CD4-positive, alpha-beta T cell (primary cell): ENCODE results near the gene CLCN2. TPM values are rescaled to one million over a fixed set of nuclear protein-coding genes. Genes with fewer than 3 reads are reported as not detected.

Source experiments
- ATAC-seq: fragments of 200-7000 bp; cut with Tn5 transposase; one replicate; pipeline ENCODE4 v1.10.0; 2022; ENCODE audit warnings: mild to moderate bottlenecking; ENCODE audit not compliant: poor library complexity
- CTCF ChIA-PET: fragments of 350-600 bp; sonication (Branson Sonifier 250); formaldehyde crosslinking; loops from one replicate; lab custom pipeline; 2021; ENCODE audit warnings: antibody characterized with exemption, inconsistent platforms; lab: Charles Lee
- POLR2A ChIA-PET: fragments of 350-600 bp; sonication (Branson Sonifier 250); formaldehyde crosslinking; loops from one replicate; lab custom pipeline; 2021; ENCODE audit warnings: antibody characterized with exemption, inconsistent platforms; lab: Charles Lee
- DNase-seq, 14 experiments: peaks; one replicate each; pipeline ENCODE4 v3.0.0-alpha.2; 2013 to 2020; ENCODE audit warnings: mixed read lengths in 2 of 14
- H3K27ac ChIP-seq, 2 donors: one replicate each; pipeline versions ENCODE4 v1.5.1 to v1.7.0; 2013; ENCODE audit warnings: low read length in 2 of 2, low read depth in 1 of 2, mild to moderate bottlenecking in 1 of 2
- H3K27me3 ChIP-seq, 2 experiments: 1 replicate in 1 of 2; 2 replicates in 1 of 2; pipeline versions ENCODE4 v1.6.1 to v1.7.0; 2013; ENCODE audit warnings: low read length in 2 of 2, control low read depth in 1 of 2, mild to moderate bottlenecking in 1 of 2, moderate library complexity in 1 of 2; ENCODE audit not compliant: insufficient read depth in 2 of 2, control insufficient read depth in 1 of 2
- H3K36me3 ChIP-seq: one replicate; pipeline ENCODE4 v1.6.1; 2013; ENCODE audit warnings: low read length, control low read depth; ENCODE audit not compliant: insufficient read depth
- H3K4me1 ChIP-seq: one replicate; pipeline ENCODE4 v1.6.1; 2013; ENCODE audit warnings: low read length, control low read depth; ENCODE audit not compliant: insufficient read depth
- H3K4me3 ChIP-seq: one replicate; pipeline ENCODE4 v1.5.1; 2013; ENCODE audit warnings: mild to moderate bottlenecking, low read length, moderate library complexity
- H3K9me3 ChIP-seq, 2 experiments: 1 replicate in 1 of 2; 2 replicates in 1 of 2; pipeline versions ENCODE4 v1.6.1 to v1.7.0; 2013; ENCODE audit warnings: low read length in 2 of 2, mild to moderate bottlenecking in 2 of 2, control low read depth in 1 of 2, moderate library complexity in 1 of 2; ENCODE audit not compliant: control insufficient read depth in 1 of 2, insufficient read depth in 1 of 2
- H3K27ac Mint-ChIP-seq: one replicate; pipeline ENCODE4 v1.8.0; 2020; ENCODE audit warnings: mixed read lengths
- H3K27me3 Mint-ChIP-seq: one replicate; pipeline ENCODE4 v1.8.0; 2021; ENCODE audit warnings: mixed read lengths
- H3K36me3 Mint-ChIP-seq: one replicate; pipeline ENCODE4 v1.8.0; 2021; ENCODE audit warnings: low read depth, mixed read lengths
- H3K4me1 Mint-ChIP-seq: one replicate; pipeline ENCODE4 v1.8.0; 2021; ENCODE audit warnings: low read depth, mixed read lengths
- H3K4me3 Mint-ChIP-seq: one replicate; pipeline ENCODE4 v1.8.0; 2020; ENCODE audit warnings: mild to moderate bottlenecking, mixed read lengths
- H3K9me3 Mint-ChIP-seq: one replicate; pipeline ENCODE4 v1.8.0; 2020; ENCODE audit warnings: mixed read lengths
- intact Hi-C, 2 experiments: fragments of 100-400 bp; cut with DNase I in 1 of 2; cut with micrococcal nuclease in 1 of 2; formaldehyde crosslinking; loops; one replicate each; pipeline versions ENCODE4 v1.15.1 to v1.9.0; 2023 to 2025; cut with DNase I, micrococcal nuclease
- total RNA-seq, 174 experiments: library from RNA in 2 of 174; stranded (reverse) in 2 of 174; gene quantifications; one replicate each; pipeline ENCODE4 v1.2.3 and lab custom pipeline; 2021 to 2026
- TF ChIP-seq, protein P1 (sequence below): fragments of 200-600 bp; IDR thresholded peaks from one replicate; pipeline ENCODE4 v1.8.0; 2022; ENCODE audit warnings: antibody characterized with exemption, mild to moderate bottlenecking

Gene CLCN2
- total RNA-seq, 2 experiments from 2014 or later: 3.2 to 3.5 TPM

DNA sequence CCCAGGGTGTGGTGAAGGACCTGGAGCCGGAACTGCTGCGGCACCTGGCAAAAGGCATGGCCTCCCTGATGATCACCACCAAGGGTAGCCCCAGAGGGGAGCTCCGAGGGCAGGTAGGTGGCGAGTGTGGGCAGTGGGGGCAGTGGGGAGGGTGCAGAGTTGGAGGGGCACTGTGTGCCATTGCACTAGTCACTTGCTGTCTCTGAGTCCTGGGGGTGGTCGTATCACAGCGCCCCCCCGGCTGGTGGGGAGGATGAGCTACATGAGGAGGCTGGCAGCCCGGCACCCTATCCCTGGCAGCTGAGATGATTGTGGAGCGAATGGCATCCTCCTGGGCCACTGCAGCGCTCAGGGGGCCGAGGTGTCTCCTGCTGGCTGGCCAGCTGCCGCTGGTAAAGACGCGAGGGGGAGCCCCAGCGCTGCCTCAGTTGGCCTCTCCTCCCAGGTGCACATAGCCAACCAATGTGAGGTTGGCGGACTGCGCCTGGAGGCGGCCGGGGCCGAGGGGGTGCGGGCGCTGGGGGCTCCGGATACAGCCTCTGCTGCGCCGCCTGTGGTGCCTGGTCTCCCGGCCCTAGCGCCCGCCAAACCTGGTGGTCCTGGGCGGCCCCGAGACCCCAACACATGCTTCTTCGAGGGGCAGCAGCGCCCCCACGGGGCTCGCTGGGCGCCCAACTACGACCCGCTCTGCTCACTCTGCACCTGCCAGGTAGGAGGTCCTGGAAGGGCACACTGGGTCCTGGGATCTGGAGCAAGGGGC is 24.8 kb upstream of the CLCN2 start:
- ChIA-PET CTCF (no interaction called here), POLR2A (no interaction called here)
- no peaks in the 10 kb centered on the region for H3K9me3 Mint-ChIP-seq
- no peak overlapping the region for H3K27ac ChIP-seq
- intact Hi-C loops: no loop called here
- no peaks in the 10 kb centered on the region for H3K36me3 ChIP-seq
- H3K9me3 ChIP-seq: peaks cover 0 to 7% of the 10 kb centered on the region in 2 experiments
- H3K4me1 Mint-ChIP-seq: no peaks in the 10 kb centered on the region
- no peak overlapping the region for H3K27ac Mint-ChIP-seq
- peaks cover 30 to 31% of the 10 kb centered on the region in 2 experiments for H3K27me3 ChIP-seq
- no peak for DNase-seq
- H3K27me3 Mint-ChIP-seq: peaks cover 78% of the 10 kb centered on the region
- TF ChIP-seq, protein P1, sequence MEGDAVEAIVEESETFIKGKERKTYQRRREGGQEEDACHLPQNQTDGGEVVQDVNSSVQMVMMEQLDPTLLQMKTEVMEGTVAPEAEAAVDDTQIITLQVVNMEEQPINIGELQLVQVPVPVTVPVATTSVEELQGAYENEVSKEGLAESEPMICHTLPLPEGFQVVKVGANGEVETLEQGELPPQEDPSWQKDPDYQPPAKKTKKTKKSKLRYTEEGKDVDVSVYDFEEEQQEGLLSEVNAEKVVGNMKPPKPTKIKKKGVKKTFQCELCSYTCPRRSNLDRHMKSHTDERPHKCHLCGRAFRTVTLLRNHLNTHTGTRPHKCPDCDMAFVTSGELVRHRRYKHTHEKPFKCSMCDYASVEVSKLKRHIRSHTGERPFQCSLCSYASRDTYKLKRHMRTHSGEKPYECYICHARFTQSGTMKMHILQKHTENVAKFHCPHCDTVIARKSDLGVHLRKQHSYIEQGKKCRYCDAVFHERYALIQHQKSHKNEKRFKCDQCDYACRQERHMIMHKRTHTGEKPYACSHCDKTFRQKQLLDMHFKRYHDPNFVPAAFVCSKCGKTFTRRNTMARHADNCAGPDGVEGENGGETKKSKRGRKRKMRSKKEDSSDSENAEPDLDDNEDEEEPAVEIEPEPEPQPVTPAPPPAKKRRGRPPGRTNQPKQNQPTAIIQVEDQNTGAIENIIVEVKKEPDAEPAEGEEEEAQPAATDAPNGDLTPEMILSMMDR: no peak
- no peaks in the 10 kb centered on the region for H3K36me3 Mint-ChIP-seq
- no peak for ATAC-seq
- no peak overlapping the region for H3K4me3 ChIP-seq
- H3K4me1 ChIP-seq: peaks cover 7% of the 10 kb centered on the region
- no peak overlapping the region for H3K4me3 Mint-ChIP-seq

GRCh38 chr3:184384856-184385422 is 23.5 kb upstream of the CLCN2 start:
- no peak overlapping the region for H3K27ac Mint-ChIP-seq

GRCh38 chr3:184384342-184384741 is 22.9 kb upstream of the CLCN2 start:
- TF ChIP-seq, protein P1: no peak
- DNase-seq (no peak), ATAC-seq (no peak)
- H3K4me1 ChIP-seq: peaks cover 14% of the 10 kb centered on the region
- intact Hi-C loops: no loop called here
- Mint-ChIP-seq H3K4me3 (no peak overlapping the region), H3K27me3 (peaks cover 70% of the 10 kb centered on the region), H3K36me3 (no peaks in the 10 kb centered on the region), H3K27ac (no peak overlapping the region), H3K4me1 (peaks cover 5% of the 10 kb centered on the region), H3K9me3 (no peaks in the 10 kb centered on the region)
- H3K4me3 ChIP-seq: no peak overlapping the region
- POLR2A ChIA-PET: no interaction called here
- H3K36me3 ChIP-seq: no peaks in the 10 kb centered on the region
- peaks cover 0 to 8% of the 10 kb centered on the region in 2 experiments for H3K9me3 ChIP-seq
- peaks cover 37 to 39% of the 10 kb centered on the region in 2 experiments for H3K27me3 ChIP-seq
- CTCF ChIA-PET: interaction anchor here (1.2 kb wide), 1 partner anchor 129 kb away, joined by 4 read pairs; no protein-coding TSS in a partner anchor
- H3K27ac ChIP-seq: no peak overlapping the region

More at GRCh38 chr3:184384856-184385422, 23.5 kb upstream of the CLCN2 start:
- peaks cover 0 to 8% of the 10 kb centered on the region in 2 experiments for H3K9me3 ChIP-seq
- peaks cover 36% of the 10 kb centered on the region in 2 experiments for H3K27me3 ChIP-seq
- H3K4me3 Mint-ChIP-seq: no peak overlapping the region
- CTCF ChIA-PET: no interaction called here
- TF ChIP-seq, protein P1: no peak
- H3K4me3 ChIP-seq: no peak overlapping the region
- ATAC-seq: no peak
- no peak for DNase-seq
- H3K4me1 Mint-ChIP-seq: peaks cover 5% of the 10 kb centered on the region
- peaks cover 74% of the 10 kb centered on the region for H3K27me3 Mint-ChIP-seq
- peaks cover 14% of the 10 kb centered on the region for H3K4me1 ChIP-seq
- POLR2A ChIA-PET: no interaction called here
- H3K36me3 Mint-ChIP-seq: no peaks in the 10 kb centered on the region
- intact Hi-C loops: no loop called here
- H3K27ac ChIP-seq: no peak overlapping the region
- no peaks in the 10 kb centered on the region for H3K9me3 Mint-ChIP-seq
- H3K36me3 ChIP-seq: no peaks in the 10 kb centered on the region
